ENCODE results near the gene MAPKBP1.

MAPKBP1 gene

DNA sequence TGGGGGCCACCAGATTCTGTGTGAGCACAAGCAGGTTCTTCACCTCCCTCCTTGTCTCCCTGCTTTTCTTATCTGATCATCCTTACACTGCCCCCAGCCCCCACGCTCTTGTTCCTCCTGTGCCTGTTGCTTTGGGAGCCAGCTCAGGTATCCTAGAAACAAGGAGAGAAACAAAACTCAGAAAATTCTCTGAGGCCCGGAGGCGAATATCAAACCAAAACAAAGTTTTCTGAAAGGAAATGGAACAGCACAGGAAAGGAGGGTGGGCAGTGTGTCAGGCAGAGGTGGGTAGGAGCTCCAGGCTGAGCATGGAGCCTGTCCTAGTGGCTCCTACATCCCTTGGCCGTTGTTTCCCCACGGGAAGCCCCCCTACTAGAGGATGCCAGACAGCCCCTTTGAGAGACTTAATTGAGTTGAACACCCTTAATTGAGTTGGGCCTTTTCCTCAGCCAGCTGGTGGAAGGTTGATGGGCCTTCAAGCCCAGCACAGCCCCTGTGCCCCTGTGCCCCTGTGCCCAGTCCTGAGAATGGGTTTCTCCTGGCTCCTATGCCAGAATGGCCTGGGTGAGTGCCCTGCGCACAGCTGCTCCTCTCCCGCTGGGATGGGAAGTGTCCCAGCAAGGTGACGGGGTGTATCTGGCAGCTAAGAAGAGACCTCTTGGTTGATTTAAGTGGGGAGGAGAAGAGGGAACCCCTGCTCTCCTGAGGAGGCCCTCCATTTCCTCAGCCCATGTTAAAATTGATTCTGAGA, 30.8 kb downstream of the MAPKBP1 start:
- in situ Hi-C loops (cut with MboI; ENCODE audit: low sequenced_read_pairs), result loop anchor here (25.0 kb wide), 1 partner anchor 343 kb away; no protein-coding TSS in a partner anchor

DNA sequence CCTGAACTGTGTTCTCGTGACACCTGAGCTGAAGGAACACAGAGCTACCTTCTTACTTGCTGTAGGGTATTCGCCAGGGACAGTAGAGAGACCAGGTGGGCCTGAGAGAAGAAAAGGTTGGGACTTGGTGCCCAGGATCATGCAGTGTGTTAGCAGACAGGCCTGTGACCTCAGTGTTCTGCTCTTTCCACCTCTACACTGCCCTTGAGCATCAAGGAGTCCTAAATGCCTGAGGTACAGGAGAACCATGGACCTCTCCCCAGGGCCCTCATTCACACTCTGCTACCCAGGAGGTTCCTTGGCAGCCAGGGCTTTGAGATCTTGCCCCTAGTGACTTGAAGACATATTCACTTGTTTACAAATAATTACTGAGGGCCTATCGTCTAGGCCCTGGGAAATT, 31.4 kb downstream of the MAPKBP1 start:
- in situ Hi-C loops (cut with MboI; ENCODE audit: low sequenced_read_pairs), result loop anchor here (25.0 kb wide), 1 partner anchor 343 kb away; no protein-coding TSS in a partner anchor

DNA sequence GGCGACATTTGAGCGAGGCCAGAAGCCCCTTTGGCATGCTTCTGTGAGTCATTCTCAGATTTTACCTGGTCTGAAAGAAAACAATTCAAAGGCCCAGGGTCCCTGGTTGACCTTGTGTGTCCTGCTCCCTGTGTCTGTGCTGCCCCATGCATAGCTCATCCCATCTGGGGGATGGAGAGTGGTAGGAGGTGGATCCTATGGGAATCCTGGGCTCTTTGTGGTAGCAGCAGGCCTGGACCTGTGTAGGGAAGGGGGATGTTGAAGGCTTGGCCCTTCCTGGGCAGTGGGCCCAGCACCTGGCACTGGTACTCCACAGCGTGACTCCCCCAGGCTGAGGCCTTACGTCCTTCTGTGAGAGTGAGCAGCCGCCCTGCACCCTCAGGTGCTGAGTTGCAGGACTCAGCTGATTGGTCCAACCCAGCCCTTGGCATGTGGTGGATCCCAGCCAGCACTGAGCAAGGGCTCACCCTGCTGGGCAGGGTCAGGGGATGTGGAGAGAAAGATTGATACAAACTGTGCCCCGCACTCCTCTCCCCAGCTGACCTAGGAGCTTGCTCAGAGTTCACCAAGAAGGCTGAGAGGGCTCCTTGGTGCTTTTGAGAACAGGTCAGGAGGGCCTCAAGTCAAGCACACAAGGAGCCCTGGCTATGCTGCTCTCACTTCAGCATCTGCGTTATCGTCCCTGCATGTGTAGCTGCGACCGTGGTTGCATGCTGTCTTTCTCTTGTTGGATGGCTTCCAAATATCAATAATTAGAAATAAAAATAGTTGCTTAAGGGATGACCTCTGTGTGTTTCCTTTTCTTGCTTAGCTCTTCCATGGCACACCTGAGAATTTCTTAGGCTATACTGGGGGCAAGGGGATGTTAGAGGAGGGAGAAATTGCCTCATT, 32.3 kb downstream of the MAPKBP1 start:
- in situ Hi-C loops (cut with MboI; ENCODE audit: low sequenced_read_pairs), result loop anchor here (25.0 kb wide), 1 partner anchor 344 kb away; no protein-coding TSS in a partner anchor

DNA sequence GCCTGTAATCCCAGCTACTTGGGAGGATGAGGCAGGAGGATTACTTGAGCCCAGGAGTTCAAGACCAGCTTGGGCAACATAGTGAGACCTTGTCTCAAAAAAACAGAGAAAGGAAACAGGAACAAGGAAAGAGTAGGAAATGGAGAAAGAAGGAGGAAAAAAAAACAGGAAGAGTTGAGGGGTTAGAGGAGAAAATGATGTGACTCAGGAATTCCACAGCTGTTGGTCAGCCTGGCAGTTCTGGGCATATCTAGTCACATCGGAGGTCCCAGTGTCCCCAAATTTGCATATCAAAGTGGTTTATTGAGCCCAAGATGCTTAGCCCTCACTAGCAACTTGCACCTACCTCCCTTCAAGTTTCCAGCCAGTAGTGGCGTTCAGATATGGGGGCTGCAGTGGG, 34.8 kb downstream of the MAPKBP1 start:
- in situ Hi-C loops (cut with MboI; ENCODE audit: low sequenced_read_pairs), result loop anchor here (25.0 kb wide), 1 partner anchor 347 kb away; no protein-coding TSS in a partner anchor

DNA sequence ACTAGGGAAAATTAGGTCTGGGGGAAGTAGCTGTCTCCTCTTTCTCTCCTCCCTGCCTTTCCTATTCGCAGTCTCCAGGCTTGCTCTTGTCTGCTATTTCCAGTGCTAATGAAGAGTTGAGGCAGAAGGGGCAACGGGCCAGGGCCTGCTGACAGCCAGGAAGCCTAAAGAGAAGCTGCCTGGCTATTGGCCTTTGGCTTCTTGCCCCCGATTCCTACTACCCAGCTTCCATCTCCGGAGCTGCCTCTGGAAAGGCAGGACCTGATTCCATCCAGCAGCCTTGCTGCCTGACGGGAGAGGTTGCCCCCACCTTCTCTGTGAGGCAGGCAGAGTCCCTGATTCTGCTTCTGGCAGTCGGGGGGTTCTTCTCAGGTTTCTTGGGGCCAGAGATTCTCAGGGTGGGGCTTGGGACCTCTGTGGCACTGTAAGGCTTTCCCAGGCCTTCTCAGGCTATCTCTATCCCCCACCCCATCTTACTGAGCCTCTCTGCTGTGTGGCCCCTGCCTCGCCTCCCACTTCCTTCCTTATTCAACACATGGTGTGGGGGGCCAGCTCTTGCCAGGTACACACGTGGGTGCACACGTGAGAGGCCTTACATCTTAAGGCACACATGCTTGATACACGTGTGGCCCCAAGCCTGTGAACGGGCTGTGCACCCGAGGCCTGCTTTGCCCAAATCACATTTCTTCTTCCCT, 35.4 kb downstream of the MAPKBP1 start:
- in situ Hi-C loops (cut with MboI; ENCODE audit: low sequenced_read_pairs), result loop anchor here (5.0 to 25.0 kb wide), 2 partner anchors 37 to 347 kb away; partner anchors contain the start of gene MAPKBP1

DNA sequence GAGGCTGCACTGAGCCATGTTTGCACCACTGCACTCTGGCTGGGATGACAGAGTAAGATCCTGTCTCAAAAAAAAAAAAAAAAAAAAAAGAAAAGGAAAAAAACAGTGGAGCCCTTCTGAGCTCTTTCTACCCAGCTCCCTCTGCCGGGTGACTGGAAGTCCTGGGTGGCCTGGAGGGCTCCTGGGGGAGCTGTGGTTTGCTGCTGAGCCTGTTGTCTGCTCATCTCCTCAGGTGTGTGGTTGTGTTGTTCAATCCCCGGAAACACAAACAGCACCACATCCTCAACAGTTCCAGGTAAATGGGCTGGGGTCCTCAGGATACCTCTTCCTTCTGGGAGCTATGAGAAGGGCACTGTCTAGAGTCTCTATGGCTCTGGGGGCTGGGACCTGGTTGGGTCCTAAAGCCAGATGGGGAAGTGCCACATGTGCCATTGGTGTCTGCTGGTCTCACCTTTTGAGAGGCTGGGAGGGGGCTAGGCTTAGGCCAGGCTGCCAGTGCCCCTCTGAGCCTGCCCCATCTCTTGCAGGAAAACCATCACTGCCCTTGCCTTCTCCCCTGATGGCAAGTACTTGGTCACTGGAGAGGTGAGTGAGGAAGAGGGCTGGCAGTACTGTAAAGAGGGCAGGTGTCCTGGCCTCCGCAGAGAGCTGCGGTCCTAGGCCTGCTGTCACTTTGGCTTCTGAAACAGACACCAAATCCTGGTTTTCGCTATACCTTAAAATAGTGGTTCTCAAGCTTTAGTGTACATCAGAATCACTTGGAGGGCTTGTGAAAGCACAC, 36.6 kb downstream of the MAPKBP1 start:
- in situ Hi-C loops (cut with MboI; ENCODE audit: low sequenced_read_pairs), result loop anchor here (5.0 to 25.0 kb wide), 2 partner anchors 39 to 349 kb away; partner anchors contain the start of gene MAPKBP1

DNA sequence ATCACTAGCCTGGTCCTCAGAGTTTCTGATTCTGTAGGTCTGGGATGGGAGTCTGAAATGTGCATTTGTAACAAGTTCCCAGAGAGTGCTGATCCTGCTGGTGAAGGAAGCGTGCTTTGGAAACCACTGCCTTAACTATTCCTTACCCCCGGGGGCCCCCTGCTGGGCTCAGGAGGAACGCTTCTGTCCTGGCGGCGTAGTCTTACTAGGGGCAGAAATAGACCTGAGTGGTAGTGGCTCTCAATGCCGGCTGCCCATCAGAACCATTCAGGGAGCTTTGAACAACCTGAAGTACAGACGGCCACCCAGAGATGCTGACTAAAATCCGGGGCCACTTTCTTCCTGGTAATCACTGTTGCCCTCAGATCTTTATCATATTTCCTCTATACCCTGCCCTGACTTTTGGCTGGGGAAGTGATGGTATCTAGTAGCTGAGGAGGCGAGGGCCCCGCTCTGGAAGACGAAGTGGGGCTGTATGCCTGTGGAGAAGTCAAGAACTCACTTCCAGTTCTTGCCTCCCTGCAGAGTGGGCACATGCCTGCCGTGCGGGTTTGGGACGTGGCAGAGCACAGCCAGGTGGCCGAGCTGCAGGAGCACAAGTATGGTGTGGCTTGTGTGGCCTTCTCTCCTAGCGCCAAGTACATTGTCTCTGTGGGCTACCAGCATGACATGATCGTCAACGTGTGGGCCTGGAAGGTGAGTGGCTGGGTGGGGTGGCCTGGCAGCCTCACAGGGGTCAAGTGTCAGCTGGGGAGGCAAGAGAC, 37.3 kb downstream of the MAPKBP1 start:
- in situ Hi-C loops (cut with MboI; ENCODE audit: low sequenced_read_pairs), result loop anchor here (5.0 to 25.0 kb wide), 2 partner anchors 39 to 349 kb away; partner anchors contain the start of gene MAPKBP1

DNA sequence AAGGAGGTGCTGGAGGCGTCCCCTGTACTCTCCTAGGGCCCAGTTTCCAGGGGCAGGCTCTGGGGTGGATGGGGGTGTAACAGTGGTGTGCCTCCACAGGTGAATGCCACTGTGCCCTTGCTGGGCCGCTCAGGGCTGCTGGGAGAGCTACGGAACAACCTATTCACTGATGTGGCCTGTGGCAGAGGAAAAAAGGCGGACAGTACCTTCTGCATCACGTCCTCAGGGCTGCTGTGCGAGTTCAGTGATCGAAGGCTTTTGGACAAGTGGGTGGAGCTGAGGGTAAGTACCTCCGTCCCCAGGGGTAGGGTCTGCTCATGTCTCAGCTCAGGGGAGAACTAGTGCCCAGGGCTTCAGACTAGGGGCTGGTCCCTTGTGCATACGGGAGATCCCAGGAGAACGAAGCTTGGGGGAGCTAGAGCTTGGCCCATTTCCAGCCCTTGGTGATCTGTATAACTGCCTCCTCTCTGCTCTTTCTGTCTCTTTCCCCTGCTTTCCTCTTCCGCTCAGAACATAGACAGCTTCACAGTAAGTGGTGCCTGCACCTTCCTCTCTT, 38.6 kb downstream of the MAPKBP1 start:
- in situ Hi-C loops (cut with MboI; ENCODE audit: low sequenced_read_pairs), result loop anchor here (5.0 to 25.0 kb wide), 2 partner anchors 41 to 351 kb away; partner anchors contain the start of gene MAPKBP1

DNA sequence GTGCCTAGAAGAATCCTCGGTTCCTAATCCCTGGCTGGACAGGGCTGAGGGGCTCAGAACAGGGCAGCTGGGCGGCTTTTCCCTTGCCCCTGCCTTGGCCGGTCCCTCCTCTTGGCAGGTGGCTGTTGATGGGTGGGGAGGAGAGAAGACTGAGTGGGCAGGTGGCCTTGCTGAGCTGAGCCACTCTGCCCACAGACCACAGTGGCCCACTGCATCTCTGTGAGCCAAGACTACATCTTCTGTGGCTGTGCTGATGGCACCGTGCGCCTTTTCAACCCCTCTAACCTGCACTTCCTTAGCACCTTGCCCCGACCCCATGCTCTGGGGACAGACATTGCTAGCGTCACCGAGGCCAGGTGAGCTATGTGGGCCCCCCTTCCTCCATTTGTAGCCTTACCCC, 39.1 kb downstream of the MAPKBP1 start:
- in situ Hi-C loops (cut with MboI; ENCODE audit: low sequenced_read_pairs), result loop anchor here (5.0 to 25.0 kb wide), 2 partner anchors 41 to 351 kb away; partner anchors contain the start of gene MAPKBP1

DNA sequence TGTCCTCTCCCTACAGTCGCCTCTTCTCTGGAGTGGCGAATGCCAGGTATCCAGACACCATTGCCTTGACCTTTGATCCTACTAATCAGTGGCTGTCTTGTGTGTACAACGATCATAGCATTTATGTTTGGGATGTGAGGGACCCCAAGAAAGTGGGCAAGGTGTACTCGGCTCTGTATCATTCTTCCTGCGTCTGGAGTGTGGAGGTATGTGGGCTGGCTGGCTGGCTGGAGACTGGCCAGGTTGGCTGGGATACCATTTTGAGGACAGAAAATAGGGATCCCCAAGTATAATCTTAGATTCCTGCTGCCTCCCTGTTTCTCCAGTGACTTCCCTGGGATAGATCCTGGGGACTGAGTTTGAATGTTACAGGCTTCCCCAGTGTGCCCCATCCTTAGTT, 40.2 kb downstream of the MAPKBP1 start:
- in situ Hi-C loops (cut with MboI; ENCODE audit: low sequenced_read_pairs), result loop anchor here (5.0 to 25.0 kb wide), 2 partner anchors 42 to 352 kb away; partner anchors contain the start of gene MAPKBP1

DNA sequence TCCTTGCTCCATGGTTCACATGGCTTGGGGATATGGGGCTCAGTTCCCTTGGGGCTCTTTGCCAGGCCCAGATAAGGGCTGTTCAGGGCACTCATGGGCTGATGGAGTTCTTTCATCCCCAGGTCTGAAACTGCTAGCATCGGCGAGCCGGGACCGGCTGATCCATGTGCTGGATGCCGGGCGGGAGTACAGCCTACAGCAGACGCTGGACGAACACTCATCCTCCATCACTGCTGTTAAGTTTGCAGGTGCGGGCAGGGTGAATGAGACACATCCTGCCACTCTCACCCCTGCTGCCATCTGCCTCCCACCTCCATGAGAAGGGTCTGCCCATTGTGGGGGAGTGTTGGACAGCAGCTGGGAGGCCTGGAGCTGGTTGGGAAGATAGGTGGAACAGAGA, 42.5 kb downstream of the MAPKBP1 start:
- in situ Hi-C loops (cut with MboI; ENCODE audit: low sequenced_read_pairs), result loop anchor here (25.0 kb wide), 1 partner anchor 354 kb away; no protein-coding TSS in a partner anchor

DNA sequence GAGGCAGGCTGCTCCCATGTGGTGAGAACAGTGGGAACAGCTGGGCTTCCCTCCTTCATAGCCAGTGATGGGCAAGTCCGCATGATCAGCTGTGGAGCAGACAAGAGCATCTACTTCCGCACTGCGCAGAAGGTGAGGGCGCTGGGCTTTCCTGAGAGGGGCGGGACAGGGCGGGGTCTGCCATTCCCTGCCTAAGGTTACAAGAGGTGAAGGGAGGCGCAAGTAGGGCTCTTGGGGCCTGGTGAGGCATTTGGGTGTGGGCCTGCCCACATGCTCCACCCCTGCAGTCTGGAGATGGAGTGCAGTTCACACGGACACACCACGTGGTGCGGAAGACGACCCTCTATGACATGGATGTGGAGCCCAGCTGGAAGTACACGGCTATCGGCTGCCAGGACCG, 43.0 kb downstream of the MAPKBP1 start:
- in situ Hi-C loops (cut with MboI; ENCODE audit: low sequenced_read_pairs), result loop anchor here (25.0 kb wide), 1 partner anchor 355 kb away; no protein-coding TSS in a partner anchor

DNA sequence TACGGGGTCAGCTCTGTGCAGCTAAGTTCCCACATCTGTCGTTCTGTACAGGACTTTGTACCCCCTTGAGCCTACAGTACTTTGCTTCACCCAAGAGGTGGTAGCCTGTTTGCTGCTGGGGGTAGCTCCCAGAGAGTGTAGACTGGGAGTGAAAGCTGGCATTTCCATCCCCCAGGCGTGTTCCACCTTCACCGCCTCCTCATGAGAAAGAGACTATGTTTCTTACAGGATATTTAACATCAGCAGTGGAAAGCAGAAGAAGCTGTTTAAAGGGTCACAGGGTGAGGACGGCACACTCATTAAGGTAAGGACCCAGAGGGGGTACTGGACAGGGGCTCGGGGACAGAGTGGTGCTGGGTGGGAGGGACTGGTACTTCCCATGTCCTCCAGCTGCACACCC, 43.5 kb downstream of the MAPKBP1 start:
- in situ Hi-C loops (cut with MboI; ENCODE audit: low sequenced_read_pairs), result loop anchor here (25.0 kb wide), 1 partner anchor 355 kb away; no protein-coding TSS in a partner anchor

DNA sequence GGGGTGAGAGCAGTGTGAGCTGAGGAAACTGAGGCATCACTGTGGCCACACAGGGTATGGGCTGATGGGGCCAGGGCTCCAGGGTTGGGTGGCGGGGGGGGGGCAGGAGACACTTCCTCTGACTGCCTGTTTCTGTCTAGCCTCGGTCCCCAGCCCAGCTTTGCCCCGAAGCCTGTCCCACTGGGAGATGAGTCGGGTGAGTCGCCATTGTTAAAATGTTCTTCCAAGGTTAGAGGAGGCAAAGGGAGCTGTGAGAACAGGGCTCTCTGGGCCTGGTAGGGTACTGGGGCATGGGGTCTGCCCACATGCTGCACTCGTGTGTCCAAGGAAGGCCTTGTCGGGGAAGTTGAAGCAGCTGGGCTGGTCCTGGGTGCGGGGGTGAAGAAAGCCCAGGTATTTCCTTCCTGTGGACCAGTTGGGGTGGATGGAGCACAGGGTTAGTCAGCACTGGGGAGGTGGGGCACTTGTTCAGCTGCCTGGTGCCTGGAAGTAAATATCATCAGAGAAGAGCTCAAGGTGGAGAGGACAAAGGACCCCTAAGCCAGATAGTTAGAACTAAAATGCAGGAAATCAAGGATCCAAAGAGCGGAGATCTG, 45.3 kb downstream of the MAPKBP1 start:
- in situ Hi-C loops (cut with MboI; ENCODE audit: low sequenced_read_pairs), result loop anchor here (25.0 kb wide), 1 partner anchor 357 kb away; no protein-coding TSS in a partner anchor

DNA sequence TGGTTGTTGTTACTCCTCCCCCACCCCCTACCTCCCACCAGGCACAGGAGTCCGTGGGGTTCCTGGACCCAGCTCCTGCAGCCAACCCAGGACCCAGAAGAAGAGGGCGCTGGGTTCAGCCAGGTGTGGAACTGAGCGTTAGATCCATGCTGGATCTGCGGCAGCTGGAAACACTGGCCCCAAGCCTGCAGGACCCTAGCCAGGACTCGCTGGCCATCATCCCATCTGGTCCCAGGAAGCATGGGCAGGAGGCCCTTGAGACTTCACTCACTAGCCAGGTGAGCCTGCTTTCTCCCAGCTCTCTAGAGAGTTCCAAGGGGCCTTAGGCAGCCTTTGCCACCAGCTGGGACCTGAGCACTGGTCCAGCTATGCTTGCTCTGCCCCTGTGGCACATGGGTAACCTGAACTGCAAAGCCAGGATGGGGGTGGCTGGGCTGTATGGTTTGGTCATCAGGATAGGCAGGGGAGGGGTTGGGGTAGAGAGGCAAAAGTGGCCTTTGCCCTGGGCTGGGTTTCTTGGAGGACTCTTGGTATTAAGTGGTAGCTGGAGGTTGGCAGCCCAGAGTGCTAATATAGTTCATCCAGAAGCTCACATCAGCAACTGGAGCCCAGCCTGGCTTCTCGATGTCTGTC, 46.6 kb downstream of the MAPKBP1 start:
- in situ Hi-C loops (cut with MboI; ENCODE audit: low sequenced_read_pairs), result loop anchor here (25.0 kb wide), 1 partner anchor 359 kb away; no protein-coding TSS in a partner anchor

DNA sequence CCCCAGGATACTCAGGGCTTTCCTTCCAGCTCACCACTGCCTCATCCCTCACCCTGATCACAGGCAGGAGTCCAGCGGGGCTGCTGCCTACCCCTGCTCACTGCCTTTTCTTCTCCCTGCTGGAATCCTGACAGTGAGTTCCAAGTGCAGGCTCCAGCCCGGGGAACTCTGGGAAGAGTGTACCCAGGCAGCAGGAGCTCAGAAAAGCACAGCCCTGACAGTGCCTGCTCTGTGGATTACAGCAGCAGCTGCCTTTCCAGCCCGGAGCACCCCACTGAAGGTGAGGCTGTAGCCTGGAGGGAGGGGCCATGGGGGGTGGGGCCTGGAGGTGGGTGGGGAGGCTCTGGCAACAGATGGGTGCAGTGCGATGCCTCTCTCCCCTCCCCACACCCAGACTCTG, 47.5 kb downstream of the MAPKBP1 start:
- in situ Hi-C loops (cut with MboI; ENCODE audit: low sequenced_read_pairs), result loop anchor here (25.0 kb wide), 1 partner anchor 360 kb away; no protein-coding TSS in a partner anchor

DNA sequence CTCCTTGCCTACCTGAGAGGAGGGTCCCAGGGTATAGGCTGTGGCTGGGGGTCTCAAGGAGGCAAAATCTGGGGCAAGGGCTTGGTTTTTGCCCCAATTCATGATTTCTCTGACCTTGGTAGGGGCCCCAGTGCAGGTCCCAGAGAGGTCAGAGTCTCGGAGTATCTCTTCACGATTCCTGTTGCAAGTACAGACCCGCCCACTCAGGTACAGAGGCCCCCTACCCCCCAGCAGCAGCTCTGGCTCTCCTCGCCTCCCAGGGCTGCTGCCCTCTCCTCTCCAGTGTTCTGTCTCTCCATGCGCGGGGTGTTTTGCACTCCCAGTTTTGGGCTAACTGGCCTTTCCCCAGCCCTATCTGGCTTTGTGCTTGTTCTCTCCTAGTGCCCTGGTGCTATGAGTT, 48.2 kb downstream of the MAPKBP1 start:
- in situ Hi-C loops (cut with MboI; ENCODE audit: low sequenced_read_pairs), result loop anchor here (25.0 kb wide), 1 partner anchor 360 kb away; no protein-coding TSS in a partner anchor
